Muscle of leg (tissue), 11 donors: ENCODE results near the gene STYXL2. TPM values are rescaled to one million over a fixed set of nuclear protein-coding genes. Genes with fewer than 3 reads are reported as not detected.

Experiments used
- DNase-seq: peaks from one replicate; pipeline ENCODE4 v3.0.0; 2013
- H3K27ac ChIP-seq: one replicate; pipeline ENCODE4 v1.5.1; 2013; ENCODE audit warnings: mild to moderate bottlenecking, low read length, control low read depth
- H3K27me3 ChIP-seq: one replicate; pipeline ENCODE4 v1.6.1; 2013; ENCODE audit warnings: low read length; ENCODE audit not compliant: control insufficient read depth, insufficient read depth
- H3K36me3 ChIP-seq: one replicate; pipeline ENCODE4 v1.6.1; 2013; ENCODE audit warnings: low read length; ENCODE audit not compliant: control insufficient read depth, insufficient read depth
- H3K4me1 ChIP-seq: one replicate; pipeline ENCODE4 v1.6.1; 2013; ENCODE audit warnings: low read length; ENCODE audit not compliant: control insufficient read depth, insufficient read depth
- H3K4me3 ChIP-seq: one replicate; pipeline ENCODE4 v1.5.1; 2013; ENCODE audit warnings: low read length, control low read depth
- H3K9me3 ChIP-seq: replicated peaks from 2 replicates; pipeline ENCODE4 v1.6.1; 2013; ENCODE audit warnings: low read depth, low read length; ENCODE audit not compliant: control insufficient read depth
- WGBS: methylation state at CpG from one replicate; pipeline ENCODE4 v1.1.5; 2013; ENCODE audit warnings: missing lambda C conversion rate; ENCODE audit not compliant: insufficient coverage; 5-methylcytosine and 5-hydroxymethylcytosine counted together
- polyA plus RNA-seq, 8 donors: library from polyadenylated mRNA; unstranded; fragments of 120-200 nt; gene quantifications; one replicate each; pipeline versions ENCODE4 v1.2.1 to v1.2.3, GENCODE V29; 2013; ENCODE audit warnings: inconsistent platforms in 1 of 8, low replicate concordance in 1 of 8; ENCODE audit not compliant: insufficient read length in 8 of 8, insufficient read depth in 1 of 8
- total RNA-seq: library from RNA; stranded (reverse); fragments of 120-200 nt; gene quantifications from one replicate; pipeline ENCODE4 v1.2.4, GENCODE V29; 2013

STYXL2 gene
- total and polyA plus RNA-seq, 9 donors, result 49.6 to 119 (median 96.5) TPM

DNA sequence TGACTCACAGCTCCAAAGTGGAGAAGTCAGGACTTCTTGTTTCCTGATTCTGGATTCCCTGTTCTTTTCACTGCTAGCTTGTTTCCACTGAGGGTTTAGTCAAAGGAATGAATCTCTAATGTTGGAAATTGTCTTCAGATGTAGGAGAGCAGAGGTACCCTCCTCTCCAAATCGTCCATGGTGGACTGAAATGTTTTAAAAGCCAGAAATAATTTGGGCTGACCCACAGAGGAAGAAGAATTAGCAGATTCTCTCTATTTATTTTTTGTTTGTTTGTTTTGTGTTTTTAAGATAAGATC, 34.1 kb upstream of the STYXL2 start:
- DNase-seq, result no peak
- peaks cover 2% of the 10 kb centered on the region for H3K27me3 ChIP-seq
- no peaks in the 10 kb centered on the region for H3K36me3 ChIP-seq
- H3K27ac ChIP-seq, result no peak overlapping the region
- no peaks in the 10 kb centered on the region for H3K9me3 ChIP-seq
- H3K4me3 ChIP-seq, result no peak overlapping the region
- no CpG with 5 or more reads among the region's 1 CpG for WGBS
- peaks cover 6% of the 10 kb centered on the region for H3K4me1 ChIP-seq

DNA sequence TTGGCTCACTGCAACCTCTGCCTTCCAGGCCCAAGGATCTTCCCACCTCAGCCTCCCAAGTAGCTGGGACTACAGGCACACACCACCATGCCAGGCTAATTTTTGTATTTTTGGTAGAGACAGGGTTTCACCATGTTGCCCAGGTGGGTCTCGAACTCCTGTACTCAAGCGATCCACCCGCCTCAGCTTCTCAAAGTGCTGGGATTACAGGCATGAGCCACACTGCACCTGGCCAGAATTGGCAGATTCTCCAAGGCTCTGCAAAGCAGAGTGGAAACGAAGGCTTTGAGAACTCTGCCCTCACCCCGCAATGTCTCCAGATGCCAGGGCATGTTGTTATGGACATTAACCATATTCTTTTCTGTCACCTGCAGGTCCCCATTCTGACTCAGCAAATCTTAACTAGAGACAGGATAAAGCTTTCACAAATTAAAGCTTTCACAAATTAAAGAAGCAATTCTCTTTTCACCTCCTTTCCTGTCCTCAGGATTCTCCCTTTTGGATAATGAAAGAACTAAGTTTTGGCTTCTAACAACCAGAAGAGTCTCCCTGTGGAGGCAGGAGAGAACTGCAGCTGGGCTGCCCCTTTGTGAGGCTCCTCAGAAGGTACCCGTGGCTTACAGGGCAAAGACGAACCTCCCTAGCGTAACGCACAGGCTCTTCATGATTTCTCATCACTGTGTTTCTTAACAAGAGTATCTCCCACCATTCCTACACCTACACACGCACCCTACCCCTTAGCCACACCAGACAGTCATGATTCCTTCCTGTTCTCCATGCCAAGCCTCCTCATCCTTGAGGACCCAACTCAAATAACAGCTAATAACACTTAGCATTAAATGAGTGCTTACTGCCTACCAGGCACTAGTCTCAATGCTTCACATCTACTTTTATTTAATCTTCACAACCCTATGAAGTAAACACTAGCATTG, 33.5 kb upstream of the STYXL2 start:
- Histone ChIP-seq H3K9me3 (no peaks in the 10 kb centered on the region), H3K36me3 (no peaks in the 10 kb centered on the region), H3K4me1 (peaks cover 6% of the 10 kb centered on the region), H3K27me3 (peaks cover 2% of the 10 kb centered on the region), H3K4me3 (no peak overlapping the region), H3K27ac (no peak overlapping the region)
- no peak for DNase-seq
- 70% methylated on average over 9 of the region's 10 CpGs for WGBS

DNA sequence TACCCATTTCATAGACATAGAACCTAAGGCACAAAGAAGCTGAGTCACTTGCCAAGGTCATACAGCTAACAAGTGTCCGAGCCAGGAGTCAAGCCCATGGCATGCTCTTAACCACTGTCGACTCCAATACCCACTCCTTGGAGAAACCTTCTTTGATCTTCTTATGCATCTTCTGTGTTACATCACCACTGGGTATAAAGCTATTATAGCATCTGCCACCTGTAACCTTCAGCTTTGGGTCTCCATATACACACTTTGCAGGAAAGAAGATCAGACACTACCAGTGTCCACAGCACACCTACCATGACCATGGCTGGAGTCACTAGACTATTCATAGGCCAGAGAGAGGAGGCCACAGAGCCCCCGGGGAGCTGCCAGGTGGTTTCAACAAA, 32.8 kb upstream of the STYXL2 start:
- Histone ChIP-seq H3K9me3 (no peaks in the 10 kb centered on the region), H3K27me3 (peaks cover 5% of the 10 kb centered on the region), H3K27ac (no peak overlapping the region), H3K4me3 (no peak overlapping the region), H3K36me3 (no peaks in the 10 kb centered on the region), H3K4me1 (peaks cover 6% of the 10 kb centered on the region)
- 88% methylated on average over 2 of the region's 3 CpGs for whole genome bisulfite sequencing
- no peak for DNase-seq

DNA sequence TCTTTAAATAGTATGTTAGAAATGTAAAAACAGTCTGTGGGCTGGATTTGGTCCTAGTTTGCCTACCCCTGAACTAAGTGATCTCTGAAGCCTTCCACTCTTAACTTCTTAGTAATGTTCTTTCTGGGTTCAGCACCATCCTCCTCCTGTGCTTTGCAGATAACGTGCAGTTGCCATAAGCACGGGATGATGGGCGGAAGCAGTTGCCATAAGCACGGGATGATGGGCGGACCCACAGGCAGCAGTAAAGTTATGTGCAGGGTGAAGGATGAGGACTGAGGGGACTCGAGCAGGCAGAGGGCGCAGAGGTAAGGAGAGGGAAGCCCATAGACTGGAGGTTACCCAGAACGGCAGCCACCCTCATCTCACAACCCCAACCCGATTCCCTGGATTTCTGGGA, 29.3 kb upstream of the STYXL2 start:
- Histone ChIP-seq H3K9me3 (no peaks in the 10 kb centered on the region), H3K4me3 (no peak overlapping the region), H3K27me3 (peaks cover 3% of the 10 kb centered on the region), H3K27ac (no peak overlapping the region), H3K4me1 (no peaks in the 10 kb centered on the region), H3K36me3 (no peaks in the 10 kb centered on the region)
- whole genome bisulfite sequencing, result 64% methylated on average over 5 of the region's 9 CpGs
- no peak for DNase-seq

DNA sequence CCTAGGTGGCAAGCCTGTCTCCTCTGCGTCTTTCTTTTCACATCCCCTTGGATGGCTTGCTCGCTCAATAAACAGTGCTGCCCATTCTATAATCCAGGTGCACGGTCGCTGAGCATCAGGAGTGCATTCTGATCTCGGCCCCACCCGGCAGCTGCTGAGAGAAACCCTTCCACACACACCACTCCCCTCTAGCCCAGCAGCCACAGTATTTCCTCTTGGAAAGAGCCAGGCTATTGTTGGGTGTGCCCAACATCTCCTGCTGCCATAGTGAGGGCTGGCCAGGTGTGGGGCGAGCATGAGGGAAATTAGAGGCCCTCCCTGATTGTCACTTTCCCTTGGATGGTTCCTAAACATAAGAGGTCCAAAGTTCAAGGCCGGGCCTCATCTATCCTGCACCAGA, 28.4 kb upstream of the STYXL2 start:
- H3K4me3 ChIP-seq, result no peak overlapping the region
- no peaks in the 10 kb centered on the region for H3K4me1 ChIP-seq
- no peak overlapping the region for H3K27ac ChIP-seq
- no peak for DNase-seq
- H3K9me3 ChIP-seq, result no peaks in the 10 kb centered on the region
- no peaks in the 10 kb centered on the region for H3K36me3 ChIP-seq
- 97% methylated on average over 5 of the region's 8 CpGs for WGBS
- H3K27me3 ChIP-seq, result peaks cover 3% of the 10 kb centered on the region

DNA sequence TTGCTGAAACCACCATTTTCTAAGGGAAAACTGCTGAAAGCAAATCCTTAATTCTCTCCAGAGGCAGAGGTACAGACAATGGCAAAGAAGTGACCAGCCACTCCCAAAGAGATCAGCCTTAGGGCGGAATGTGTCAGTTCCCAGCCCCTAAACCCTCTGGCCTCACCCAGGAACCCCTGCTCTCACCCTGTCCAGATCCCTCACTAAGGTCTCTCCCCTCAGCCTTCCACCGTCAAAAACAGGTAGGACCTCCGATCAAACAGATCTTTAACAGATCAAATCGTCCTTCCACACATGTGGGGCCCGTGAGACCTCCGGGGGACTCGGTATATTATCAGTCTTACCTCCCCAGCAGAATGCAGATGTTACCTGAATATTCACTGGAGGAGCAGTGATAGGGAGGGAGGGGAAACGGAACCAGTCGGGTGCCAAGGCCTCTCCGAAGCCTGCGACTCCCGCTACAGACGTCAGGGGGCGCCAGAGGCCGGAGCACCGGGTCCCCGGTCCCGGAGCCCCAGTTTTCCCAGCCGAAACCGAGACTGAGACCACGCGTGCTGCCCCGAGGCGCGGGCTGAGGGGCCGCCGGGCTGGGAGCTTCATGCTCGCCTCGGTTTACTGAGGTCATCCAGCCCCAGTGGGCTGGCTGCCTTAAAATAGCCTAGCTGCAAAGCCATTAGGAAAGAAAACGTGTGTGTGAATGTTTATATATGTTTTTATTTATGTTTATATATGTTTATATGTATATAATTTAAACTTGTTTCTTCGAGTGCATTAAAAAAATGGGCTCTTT, 27.3 kb upstream of the STYXL2 start:
- no peak overlapping the region for H3K27ac ChIP-seq
- no peaks in the 10 kb centered on the region for H3K36me3 ChIP-seq
- peak; percentile 68 for DNase-seq
- no peaks in the 10 kb centered on the region for H3K4me1 ChIP-seq
- peaks cover 3% of the 10 kb centered on the region for H3K27me3 ChIP-seq
- WGBS, result 10% methylated on average over 8 of the region's 31 CpGs
- H3K4me3 ChIP-seq, result peak overlapping the region; percentile 22
- no peaks in the 10 kb centered on the region for H3K9me3 ChIP-seq

DNA sequence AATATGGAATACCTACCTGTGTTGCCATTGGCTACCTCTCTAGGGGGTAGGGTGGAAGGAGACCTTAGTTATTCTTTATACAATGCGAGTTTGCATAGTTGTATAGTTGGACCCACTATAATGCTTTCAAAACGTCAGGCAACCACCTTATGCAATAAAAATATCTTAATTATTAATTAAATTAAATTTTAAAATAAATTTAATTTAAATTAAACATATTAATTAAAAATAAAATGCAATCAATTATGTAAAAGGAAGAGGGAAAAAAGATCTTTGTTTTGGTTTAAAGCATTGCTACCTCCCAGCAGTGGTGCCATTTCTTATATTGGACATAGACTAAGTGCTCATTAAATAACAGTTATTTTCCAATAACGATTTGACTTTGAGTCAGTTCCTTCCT, 26.0 kb upstream of the STYXL2 start:
- DNase-seq, result no peak
- no peaks in the 10 kb centered on the region for H3K36me3 ChIP-seq
- no peak overlapping the region for H3K27ac ChIP-seq
- no CpG with 5 or more reads among the region's 3 CpGs for WGBS
- H3K9me3 ChIP-seq, result no peaks in the 10 kb centered on the region
- no peaks in the 10 kb centered on the region for H3K4me1 ChIP-seq
- no peak overlapping the region for H3K4me3 ChIP-seq
- peaks cover 3% of the 10 kb centered on the region for H3K27me3 ChIP-seq

DNA sequence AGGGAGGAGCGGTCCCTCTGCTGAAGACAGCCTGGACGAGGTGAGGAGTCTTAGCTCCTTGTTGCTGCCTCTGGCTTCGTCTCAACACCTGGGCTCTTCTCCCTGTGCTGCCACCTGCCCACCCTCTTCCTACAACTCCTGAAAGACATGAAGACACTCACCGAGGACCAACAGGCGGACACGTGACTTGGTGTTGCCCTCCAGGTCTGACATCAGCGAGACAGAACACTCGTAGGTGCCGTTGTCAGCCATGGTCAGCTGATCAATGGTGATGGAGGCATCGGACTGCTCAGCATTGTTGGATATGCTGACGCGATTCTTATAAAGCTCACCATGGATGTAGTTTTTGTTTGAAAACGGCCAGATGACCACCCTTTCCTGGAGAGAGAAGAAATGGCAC, 25.1 kb upstream of the STYXL2 start:
- Histone ChIP-seq H3K36me3 (no peaks in the 10 kb centered on the region), H3K27ac (no peak overlapping the region), H3K4me1 (no peaks in the 10 kb centered on the region), H3K9me3 (no peaks in the 10 kb centered on the region), H3K27me3 (peaks cover 3% of the 10 kb centered on the region), H3K4me3 (no peak overlapping the region)
- 91% methylated on average over 7 of the region's 13 CpGs for WGBS
- no peak for DNase-seq

DNA sequence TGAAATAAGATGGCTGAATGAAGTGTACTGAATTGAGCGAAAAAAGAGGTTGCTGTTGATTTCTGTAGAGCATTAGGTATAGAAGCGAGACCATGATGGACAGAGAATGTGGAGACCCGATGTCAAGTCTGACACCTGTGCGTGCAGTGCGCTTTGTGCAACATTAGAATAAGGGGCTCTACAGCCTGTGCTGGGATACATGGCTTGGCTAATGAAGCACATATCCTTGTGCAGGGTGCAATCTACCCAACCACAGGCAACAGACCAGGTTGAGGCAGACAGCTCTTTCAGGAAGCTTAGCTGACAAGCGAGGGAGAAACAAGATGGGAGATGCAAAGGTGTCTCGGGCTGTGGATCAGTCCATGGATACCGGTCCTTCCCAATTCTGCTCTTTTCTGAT, 22.6 kb upstream of the STYXL2 start:
- Histone ChIP-seq H3K9me3 (no peaks in the 10 kb centered on the region), H3K36me3 (no peaks in the 10 kb centered on the region), H3K4me3 (no peak overlapping the region), H3K27me3 (no peaks in the 10 kb centered on the region), H3K4me1 (no peaks in the 10 kb centered on the region), H3K27ac (no peak overlapping the region)
- 97% methylated on average over 6 of the region's 8 CpGs for WGBS
- no peak for DNase-seq

DNA sequence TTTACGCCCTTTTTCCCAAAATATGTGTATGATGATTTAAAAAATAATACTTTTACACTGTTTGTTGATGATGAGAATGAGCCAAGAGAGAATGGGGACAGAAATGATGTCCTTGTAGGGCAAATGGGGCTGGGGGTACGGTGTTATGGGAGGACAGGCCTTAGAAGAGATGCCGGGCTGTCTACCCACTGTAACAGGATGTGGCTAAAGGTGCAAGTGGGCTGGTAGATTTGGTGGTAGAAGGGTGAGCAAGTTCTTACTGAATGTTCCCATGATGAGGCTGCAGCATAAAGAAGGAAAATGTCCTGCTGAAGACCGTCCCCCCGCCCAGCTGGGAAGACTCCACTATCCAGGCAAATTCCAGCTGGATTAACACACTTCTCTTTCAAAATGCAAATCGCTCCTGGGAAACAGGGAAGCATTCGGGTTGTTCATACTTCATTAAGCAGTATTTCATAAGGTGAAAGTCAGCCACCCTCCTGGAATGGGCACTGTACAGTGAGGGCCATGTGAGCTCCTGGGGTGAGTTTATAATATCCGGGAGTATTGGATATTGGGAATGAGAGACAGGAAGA, 17.7 kb upstream of the STYXL2 start:
- DNase-seq, result no peak
- H3K4me1 ChIP-seq, result no peaks in the 10 kb centered on the region
- H3K36me3 ChIP-seq, result no peaks in the 10 kb centered on the region
- H3K4me3 ChIP-seq, result no peak overlapping the region
- H3K27me3 ChIP-seq, result peaks cover 2% of the 10 kb centered on the region
- 64% methylated on average over 3 of the region's 8 CpGs for WGBS
- H3K9me3 ChIP-seq, result no peaks in the 10 kb centered on the region
- H3K27ac ChIP-seq, result no peak overlapping the region
